HEK293 (cell line): ENCODE measurements around the gene ANAPC2.

Source experiments
- GLI2 ChIP-seq: fragments of 450-650 bp; formaldehyde crosslinking; IDR thresholded peaks from 2 replicates; pipeline ENCODE4; 2017; ENCODE audit warnings: missing biosample characterization, missing genetic modification characterization, low read depth, borderline replicate concordance
- GLIS1 ChIP-seq: fragments of 450-650 bp; formaldehyde crosslinking; IDR thresholded peaks from 2 replicates; pipeline ENCODE4 v1.5.1; 2016; ENCODE audit warnings: missing biosample characterization, missing genetic modification characterization
- HOXA7 ChIP-seq: sonication (generic); formaldehyde crosslinking; IDR thresholded peaks from 2 replicates; pipeline ENCODE4 v1.8.1; 2022; ENCODE audit warnings: missing genetic modification reagents, borderline replicate concordance
- HOXD13 ChIP-seq: sonication (generic); formaldehyde crosslinking; IDR thresholded peaks from 2 replicates; pipeline ENCODE4 v1.8.0; 2022; ENCODE audit warnings: missing genetic modification reagents, borderline replicate concordance
- IKZF3 ChIP-seq: fragments of 450-650 bp; IDR thresholded peaks from 2 replicates; pipeline ENCODE4 v1.5.0; 2018; ENCODE audit warnings: missing biosample characterization, mild to moderate bottlenecking, missing genetic modification characterization, moderate library complexity
- KLF7 ChIP-seq: fragments of 450-650 bp; formaldehyde crosslinking; IDR thresholded peaks from 2 replicates; pipeline ENCODE4 v1.5.1; 2016; ENCODE audit warnings: missing biosample characterization, missing genetic modification characterization, borderline replicate concordance
- RBAK ChIP-seq: fragments of 450-650 bp; formaldehyde crosslinking; IDR thresholded peaks from 2 replicates; pipeline ENCODE4 v1.5.1; 2016; ENCODE audit warnings: missing biosample characterization, missing genetic modification characterization
- TRIM28 ChIP-seq: IDR thresholded peaks from 2 replicates; pipeline ENCODE4 v1.6.1; 2011; ENCODE audit warnings: low read length, control low read depth, borderline replicate concordance
- ZBTB1 ChIP-seq: fragments of 450-650 bp; formaldehyde crosslinking; IDR thresholded peaks from 2 replicates; pipeline ENCODE4 v1.5.1; 2016; ENCODE audit warnings: missing biosample characterization, missing genetic modification characterization
- ZBTB48 ChIP-seq: fragments of 450-650 bp; formaldehyde crosslinking; IDR thresholded peaks from 2 replicates; pipeline ENCODE4 v1.5.1; 2016; ENCODE audit warnings: missing biosample characterization, missing genetic modification characterization
- ZNF112 ChIP-seq: fragments of 450-650 bp; formaldehyde crosslinking; IDR thresholded peaks from 2 replicates; pipeline ENCODE4 v1.5.0; 2017; ENCODE audit warnings: missing biosample characterization, missing genetic modification characterization
- ZNF146 ChIP-seq: fragments of 450-650 bp; formaldehyde crosslinking; IDR thresholded peaks from 2 replicates; pipeline ENCODE4 v1.5.1; 2016; ENCODE audit warnings: missing biosample characterization, missing genetic modification characterization
- ZNF175 ChIP-seq: fragments of 450-650 bp; formaldehyde crosslinking; IDR thresholded peaks from 2 replicates; pipeline ENCODE4 v1.5.1; 2016; ENCODE audit warnings: missing biosample characterization, missing genetic modification characterization
- ZNF19 ChIP-seq: fragments of 450-650 bp; formaldehyde crosslinking; IDR thresholded peaks from 2 replicates; pipeline ENCODE4; 2016; ENCODE audit warnings: missing biosample characterization, missing genetic modification characterization, low read depth
- ZNF211 ChIP-seq: fragments of 450-650 bp; formaldehyde crosslinking; IDR thresholded peaks from 2 replicates; pipeline ENCODE4 v1.5.1; 2016; ENCODE audit warnings: low read depth, missing biosample characterization, missing genetic modification characterization
- ZNF24 ChIP-seq: fragments of 450-650 bp; formaldehyde crosslinking; IDR thresholded peaks from 2 replicates; pipeline ENCODE4 v1.5.1; 2016; ENCODE audit warnings: missing biosample characterization, missing genetic modification characterization
- ZNF302 ChIP-seq: fragments of 450-650 bp; formaldehyde crosslinking; IDR thresholded peaks from 2 replicates; pipeline ENCODE4 v1.5.1; 2016; ENCODE audit warnings: missing biosample characterization, missing genetic modification characterization, low read depth
- ZNF311 ChIP-seq: fragments of 450-650 bp; formaldehyde crosslinking; IDR thresholded peaks from 2 replicates; pipeline ENCODE4 v1.5.1; 2017; ENCODE audit warnings: missing biosample characterization, missing genetic modification characterization, borderline replicate concordance
- ZNF37A ChIP-seq: fragments of 450-650 bp; IDR thresholded peaks from 2 replicates; pipeline ENCODE4 v1.5.1; 2018; ENCODE audit warnings: missing biosample characterization, missing genetic modification characterization
- ZNF416 ChIP-seq: fragments of 450-650 bp; formaldehyde crosslinking; IDR thresholded peaks from 2 replicates; pipeline ENCODE4 v1.5.1; 2016; ENCODE audit warnings: missing biosample characterization, missing genetic modification characterization
- ZNF423 ChIP-seq: fragments of 450-650 bp; formaldehyde crosslinking; IDR thresholded peaks from 2 replicates; pipeline ENCODE4 v1.5.1; 2016; ENCODE audit warnings: missing biosample characterization, missing genetic modification characterization
- ZNF571 ChIP-seq: fragments of 450-650 bp; formaldehyde crosslinking; IDR thresholded peaks from 2 replicates; pipeline ENCODE4 v1.5.0; 2017; ENCODE audit warnings: missing biosample characterization, missing genetic modification characterization
- ZNF626 ChIP-seq: fragments of 450-650 bp; sonication (Bioruptor Pico); formaldehyde crosslinking; IDR thresholded peaks from 2 replicates; pipeline ENCODE4 v1.5.1; 2018; ENCODE audit warnings: missing biosample characterization, missing genetic modification characterization, inconsistent platforms
- ZNF701 ChIP-seq: fragments of 450-650 bp; formaldehyde crosslinking; IDR thresholded peaks from 2 replicates; pipeline ENCODE4 v1.5.1; 2016; ENCODE audit warnings: missing biosample characterization, missing genetic modification characterization
- ZNF830 ChIP-seq: fragments of 450-650 bp; IDR thresholded peaks from 2 replicates; pipeline ENCODE4 v1.5.0; 2018; ENCODE audit warnings: missing biosample characterization, missing genetic modification characterization, low read depth, mild to moderate bottlenecking, moderate library complexity
- ZNF843 ChIP-seq: fragments of 450-650 bp; formaldehyde crosslinking; IDR thresholded peaks from 2 replicates; pipeline ENCODE4 v1.5.1; 2016; ENCODE audit warnings: missing biosample characterization, missing genetic modification characterization
- ZSCAN16 ChIP-seq: fragments of 450-650 bp; formaldehyde crosslinking; IDR thresholded peaks from 2 replicates; pipeline ENCODE4 v1.5.1; 2016; ENCODE audit warnings: missing biosample characterization, missing genetic modification characterization
- TF ChIP-seq, protein P1 (sequence below): fragments of 450-650 bp; formaldehyde crosslinking; conservative IDR thresholded peaks from 2 replicates; pipeline ENCODE4 v1.5.1; 2016; ENCODE audit warnings: low read depth, missing biosample characterization, missing genetic modification characterization
- TF ChIP-seq, protein P2 (sequence below): fragments of 450-650 bp; formaldehyde crosslinking; IDR thresholded peaks from 2 replicates; pipeline ENCODE4 v1.5.1; 2016; ENCODE audit warnings: missing biosample characterization, missing genetic modification characterization
- TF ChIP-seq, protein P3 (sequence below): fragments of 450-650 bp; formaldehyde crosslinking; IDR thresholded peaks from 2 replicates; pipeline ENCODE4 v1.5.1; 2016; ENCODE audit warnings: missing biosample characterization, missing genetic modification characterization

Gene ANAPC2

DNA sequence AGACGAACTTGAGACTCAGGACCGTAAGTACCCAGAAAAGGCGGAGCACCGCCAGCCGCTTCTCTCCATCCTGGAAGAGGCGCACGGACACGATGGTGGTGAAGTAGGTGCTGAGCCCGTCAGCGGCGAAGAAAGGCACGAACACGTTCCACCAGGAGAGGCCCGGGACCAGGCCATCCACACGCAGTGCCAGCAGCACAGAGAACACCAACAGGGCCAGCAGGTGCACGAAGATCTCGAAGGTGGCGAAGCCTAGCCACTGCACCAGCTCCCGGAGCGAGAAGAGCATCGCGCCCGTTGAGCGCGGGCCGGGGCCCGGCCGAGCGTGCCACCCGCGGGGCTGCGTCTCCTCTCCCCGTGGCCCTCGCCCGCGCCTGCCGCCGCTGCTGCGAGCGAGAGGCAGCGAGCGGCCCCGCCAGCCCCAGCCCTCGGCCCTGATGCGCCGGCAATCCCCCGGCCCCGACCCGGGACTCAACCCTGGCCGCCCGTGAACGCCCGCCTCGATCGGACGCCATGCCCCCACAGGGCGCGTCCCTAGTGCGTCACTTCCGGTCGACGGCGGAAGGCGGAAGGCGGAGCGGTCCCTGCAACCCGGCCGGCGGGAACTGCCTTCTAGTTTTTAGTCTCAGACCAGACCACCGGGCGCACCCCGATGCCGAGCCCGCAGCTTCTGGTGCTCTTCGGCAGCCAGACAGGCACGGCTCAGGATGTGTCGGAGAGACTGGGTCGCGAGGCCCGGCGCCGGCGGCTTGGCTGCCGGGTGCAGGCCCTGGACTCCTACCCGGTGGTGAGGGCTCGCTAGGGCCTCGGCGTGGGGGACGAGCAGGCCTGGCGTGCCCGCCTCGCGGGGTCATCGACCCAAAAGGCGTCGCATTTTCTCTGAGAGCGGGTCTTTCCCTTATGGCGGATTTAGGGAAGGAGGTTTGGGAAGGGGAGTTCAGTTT, 17.0 kb upstream of the ANAPC2 start, which contains the start of the genes NDOR1 and TMEM203 (continued):
- TF ChIP-seq HOXA7 (CRISPR knock-in tag), result no peak
- TF ChIP-seq, protein P1, sequence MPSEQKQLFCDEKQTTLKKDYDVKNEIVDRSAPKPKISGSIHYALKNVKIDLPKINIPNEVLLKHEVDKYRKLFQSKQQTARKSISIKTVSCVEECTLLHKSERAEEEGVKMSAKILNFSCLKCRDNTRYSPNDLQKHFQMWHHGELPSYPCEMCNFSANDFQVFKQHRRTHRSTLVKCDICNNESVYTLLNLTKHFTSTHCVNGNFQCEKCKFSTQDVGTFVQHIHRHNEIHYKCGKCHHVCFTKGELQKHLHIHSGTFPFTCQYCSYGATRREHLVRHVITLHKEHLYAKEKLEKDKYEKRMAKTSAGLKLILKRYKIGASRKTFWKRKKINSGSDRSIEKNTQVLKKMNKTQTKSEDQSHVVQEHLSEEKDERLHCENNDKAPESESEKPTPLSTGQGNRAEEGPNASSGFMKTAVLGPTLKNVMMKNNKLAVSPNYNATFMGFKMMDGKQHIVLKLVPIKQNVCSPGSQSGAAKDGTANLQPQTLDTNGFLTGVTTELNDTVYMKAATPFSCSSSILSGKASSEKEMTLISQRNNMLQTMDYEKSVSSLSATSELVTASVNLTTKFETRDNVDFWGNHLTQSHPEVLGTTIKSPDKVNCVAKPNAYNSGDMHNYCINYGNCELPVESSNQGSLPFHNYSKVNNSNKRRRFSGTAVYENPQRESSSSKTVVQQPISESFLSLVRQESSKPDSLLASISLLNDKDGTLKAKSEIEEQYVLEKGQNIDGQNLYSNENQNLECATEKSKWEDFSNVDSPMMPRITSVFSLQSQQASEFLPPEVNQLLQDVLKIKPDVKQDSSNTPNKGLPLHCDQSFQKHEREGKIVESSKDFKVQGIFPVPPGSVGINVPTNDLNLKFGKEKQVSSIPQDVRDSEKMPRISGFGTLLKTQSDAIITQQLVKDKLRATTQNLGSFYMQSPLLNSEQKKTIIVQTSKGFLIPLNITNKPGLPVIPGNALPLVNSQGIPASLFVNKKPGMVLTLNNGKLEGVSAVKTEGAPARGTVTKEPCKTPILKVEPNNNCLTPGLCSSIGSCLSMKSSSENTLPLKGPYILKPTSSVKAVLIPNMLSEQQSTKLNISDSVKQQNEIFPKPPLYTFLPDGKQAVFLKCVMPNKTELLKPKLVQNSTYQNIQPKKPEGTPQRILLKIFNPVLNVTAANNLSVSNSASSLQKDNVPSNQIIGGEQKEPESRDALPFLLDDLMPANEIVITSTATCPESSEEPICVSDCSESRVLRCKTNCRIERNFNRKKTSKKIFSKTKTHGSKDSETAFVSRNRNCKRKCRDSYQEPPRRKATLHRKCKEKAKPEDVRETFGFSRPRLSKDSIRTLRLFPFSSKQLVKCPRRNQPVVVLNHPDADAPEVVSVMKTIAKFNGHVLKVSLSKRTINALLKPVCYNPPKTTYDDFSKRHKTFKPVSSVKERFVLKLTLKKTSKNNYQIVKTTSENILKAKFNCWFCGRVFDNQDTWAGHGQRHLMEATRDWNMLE (tag by site-specific recombination), result 0 out of 2 replicates have a peak, but pooled peaks have one; percentile 18
- no peak for TF ChIP-seq ZNF175 (tag by site-specific recombination)
- TF ChIP-seq ZNF416, result no peak
- TF ChIP-seq, protein P2, sequence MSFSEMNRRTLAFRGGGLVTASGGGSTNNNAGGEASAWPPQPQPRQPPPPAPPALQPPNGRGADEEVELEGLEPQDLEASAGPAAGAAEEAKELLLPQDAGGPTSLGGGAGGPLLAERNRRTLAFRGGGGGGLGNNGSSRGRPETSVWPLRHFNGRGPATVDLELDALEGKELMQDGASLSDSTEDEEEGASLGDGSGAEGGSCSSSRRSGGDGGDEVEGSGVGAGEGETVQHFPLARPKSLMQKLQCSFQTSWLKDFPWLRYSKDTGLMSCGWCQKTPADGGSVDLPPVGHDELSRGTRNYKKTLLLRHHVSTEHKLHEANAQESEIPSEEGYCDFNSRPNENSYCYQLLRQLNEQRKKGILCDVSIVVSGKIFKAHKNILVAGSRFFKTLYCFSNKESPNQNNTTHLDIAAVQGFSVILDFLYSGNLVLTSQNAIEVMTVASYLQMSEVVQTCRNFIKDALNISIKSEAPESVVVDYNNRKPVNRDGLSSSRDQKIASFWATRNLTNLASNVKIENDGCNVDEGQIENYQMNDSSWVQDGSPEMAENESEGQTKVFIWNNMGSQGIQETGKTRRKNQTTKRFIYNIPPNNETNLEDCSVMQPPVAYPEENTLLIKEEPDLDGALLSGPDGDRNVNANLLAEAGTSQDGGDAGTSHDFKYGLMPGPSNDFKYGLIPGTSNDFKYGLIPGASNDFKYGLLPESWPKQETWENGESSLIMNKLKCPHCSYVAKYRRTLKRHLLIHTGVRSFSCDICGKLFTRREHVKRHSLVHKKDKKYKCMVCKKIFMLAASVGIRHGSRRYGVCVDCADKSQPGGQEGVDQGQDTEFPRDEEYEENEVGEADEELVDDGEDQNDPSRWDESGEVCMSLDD (tag by site-specific recombination), result no peak
- no peak for TF ChIP-seq ZNF830
- no peak for TF ChIP-seq ZNF211
- TF ChIP-seq TRIM28, result no peak
- TF ChIP-seq, protein P3, sequence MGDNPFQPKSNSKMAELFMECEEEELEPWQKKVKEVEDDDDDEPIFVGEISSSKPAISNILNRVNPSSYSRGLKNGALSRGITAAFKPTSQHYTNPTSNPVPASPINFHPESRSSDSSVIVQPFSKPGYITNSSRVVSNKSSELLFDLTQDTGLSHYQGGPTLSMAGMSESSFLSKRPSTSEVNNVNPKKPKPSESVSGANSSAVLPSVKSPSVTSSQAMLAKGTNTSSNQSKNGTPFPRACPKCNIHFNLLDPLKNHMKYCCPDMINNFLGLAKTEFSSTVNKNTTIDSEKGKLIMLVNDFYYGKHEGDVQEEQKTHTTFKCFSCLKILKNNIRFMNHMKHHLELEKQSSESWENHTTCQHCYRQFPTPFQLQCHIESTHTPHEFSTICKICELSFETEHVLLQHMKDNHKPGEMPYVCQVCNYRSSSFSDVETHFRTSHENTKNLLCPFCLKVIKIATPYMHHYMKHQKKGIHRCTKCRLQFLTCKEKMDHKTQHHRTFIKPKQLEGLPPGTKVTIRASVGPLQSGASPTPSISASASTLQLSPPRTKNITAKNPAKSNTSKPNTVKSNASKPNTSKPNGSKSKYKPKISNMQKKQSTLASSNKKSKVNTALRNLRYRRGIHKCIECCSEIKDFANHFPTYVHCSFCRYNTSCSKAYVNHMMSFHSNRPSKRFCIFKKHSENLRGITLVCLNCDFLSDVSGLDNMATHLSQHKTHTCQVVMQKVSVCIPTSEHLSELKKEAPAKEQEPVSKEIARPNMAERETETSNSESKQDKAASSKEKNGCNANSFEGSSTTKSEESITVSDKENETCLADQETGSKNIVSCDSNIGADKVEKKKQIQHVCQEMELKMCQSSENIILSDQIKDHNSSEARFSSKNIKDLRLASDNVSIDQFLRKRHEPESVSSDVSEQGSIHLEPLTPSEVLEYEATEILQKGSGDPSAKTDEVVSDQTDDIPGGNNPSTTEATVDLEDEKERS (tag by site-specific recombination), result no peak
- TF ChIP-seq ZBTB1 (tag by site-specific recombination), result no peak
- peak; percentile 24; the same call in 1 of the 2 replicates for TF ChIP-seq ZBTB48 (tag by site-specific recombination)
- no peak for TF ChIP-seq ZNF571 (tag by site-specific recombination)
- peak; percentile 53; the same call in 1 of the 2 replicates for TF ChIP-seq GLIS1
- no peak for TF ChIP-seq ZNF19 (tag by site-specific recombination)
- TF ChIP-seq ZNF701 (tag by site-specific recombination), result no peak
- no peak for TF ChIP-seq ZNF626
- TF ChIP-seq HOXD13 (CRISPR knock-in tag), result no peak
- no peak for TF ChIP-seq GLI2 (tag by site-specific recombination)
- TF ChIP-seq RBAK, result no peak
- no peak for TF ChIP-seq ZNF423 (tag by site-specific recombination)
- TF ChIP-seq ZNF146 (tag by site-specific recombination), result no peak
- no peak for TF ChIP-seq ZNF37A (tag by site-specific recombination)
- no peak for TF ChIP-seq ZNF311 (tag by site-specific recombination)
- no peak for TF ChIP-seq ZSCAN16
- no peak for TF ChIP-seq ZNF302 (tag by site-specific recombination)
- no peak for TF ChIP-seq ZNF843
- no peak for TF ChIP-seq IKZF3 (tag by site-specific recombination)
- TF ChIP-seq ZNF112 (tag by site-specific recombination), result no peak
- TF ChIP-seq ZNF24 (tag by site-specific recombination), result 0 out of 2 replicates have a peak, but pooled peaks have one; percentile 42
- no peak for TF ChIP-seq KLF7
